NCI-H1436 treated with DMSO at 0.1 percent for 48 hours (cell line): ENCODE data around the gene NQO1.
"Not testable (repeated sequence)": the region's sequence is repeated elsewhere in the genome, so short reads cannot be mapped to it uniquely, and the experiment has no call there.

Experiments
- DNase-seq: peaks from one replicate; lab custom pipeline; 2025; lab: John Stamatoyannopoulos, UW

Gene NQO1

GRCh38 chr16:69741951-69742904, 15.9 kb upstream of the NQO1 start:
- DNase-seq: no peak

GRCh38 chr16:69741519-69741918, 15.2 kb upstream of the NQO1 start:
- no peak for DNase-seq

GRCh38 chr16:69732101-69732500, 5.7 kb upstream of the NQO1 start:
- DNase-seq: no peak

GRCh38 chr16:69731280-69731679, 4.9 kb upstream of the NQO1 start:
- DNase-seq: not testable (repeated sequence)

- not testable (repeated sequence) for DNase-seq
Measured at GRCh38 chr16:69729030-69729429, 2.7 kb upstream of the NQO1 start.

GRCh38 chr16:69727916-69728270, 1.5 kb upstream of the NQO1 start:
- DNase-seq: no peak

DNA sequence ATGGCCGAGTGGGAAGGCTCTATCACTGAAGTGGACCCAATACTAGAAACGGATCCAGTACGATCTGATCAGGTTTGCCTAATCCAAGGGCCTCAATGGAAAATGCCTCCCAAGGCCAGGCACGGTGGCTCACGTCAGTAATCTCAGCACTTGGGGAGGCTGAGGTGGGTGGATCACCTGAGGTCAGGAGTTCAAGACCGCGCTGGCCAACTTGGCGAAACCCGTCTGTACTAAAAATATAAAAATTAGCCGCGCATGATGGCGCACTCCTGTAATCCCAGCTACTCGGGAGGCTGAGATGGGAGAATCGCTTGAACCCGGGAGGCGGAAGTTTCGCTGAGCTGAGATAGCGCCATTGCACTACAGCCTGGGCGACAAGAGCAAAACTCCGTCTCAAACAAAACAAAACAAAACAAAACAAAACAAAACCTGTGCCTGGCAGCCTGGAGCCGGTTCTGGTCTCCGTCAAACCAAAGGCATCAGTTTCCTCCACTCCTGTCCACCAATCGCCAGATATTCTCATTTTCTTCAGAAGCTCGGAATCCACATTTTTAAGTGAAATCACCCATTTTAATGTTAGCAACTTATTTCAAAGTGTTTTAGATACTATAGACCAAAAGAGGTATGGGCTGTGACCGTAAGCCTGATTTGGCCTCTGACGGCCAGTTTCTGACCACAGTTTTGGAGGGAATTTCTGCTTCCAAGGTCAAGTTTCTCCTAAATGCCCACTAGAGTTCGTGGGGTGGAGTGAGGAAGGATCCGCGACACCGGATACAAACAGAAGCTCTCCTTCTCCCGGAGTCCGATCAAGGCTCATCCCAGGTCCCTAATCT, 664 bp downstream of the NQO1 start:
- no peak for DNase-seq

GRCh38 chr16:69724981-69725479, 1.3 kb downstream of the NQO1 start:
- DNase-seq: no peak

- no peak for DNase-seq
Measured at GRCh38 chr16:69724414-69724873, 1.9 kb downstream of the NQO1 start.

DNA sequence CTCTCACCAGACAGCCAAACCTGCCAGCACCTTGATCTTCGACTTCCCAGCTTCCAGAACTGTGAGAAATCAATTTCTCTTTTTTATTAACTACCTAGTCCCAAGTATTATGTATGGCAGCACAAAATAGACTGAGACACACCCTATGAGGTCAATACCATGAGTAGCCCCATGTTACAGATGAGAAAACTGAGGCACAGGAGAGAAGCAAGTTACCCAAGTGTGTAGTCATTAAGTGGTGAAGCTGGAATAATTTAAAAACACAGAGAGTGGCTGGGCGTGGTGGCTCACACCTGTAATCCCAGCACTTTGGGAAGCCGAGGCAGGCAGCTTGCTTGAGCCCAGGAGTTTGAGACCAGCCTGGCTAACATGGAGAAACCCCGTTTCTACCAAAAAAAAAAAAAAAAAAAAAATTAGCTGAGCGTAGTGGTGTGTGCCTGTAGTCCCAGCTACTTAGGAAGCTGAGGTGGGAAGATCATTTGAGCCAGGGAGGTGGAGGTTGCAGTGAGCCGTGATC, 4.9 kb downstream of the NQO1 start:
- DNase-seq: no peak

- DNase-seq: no peak
Measured at GRCh38 chr16:69720822-69721430, 5.4 kb downstream of the NQO1 start.

DNA sequence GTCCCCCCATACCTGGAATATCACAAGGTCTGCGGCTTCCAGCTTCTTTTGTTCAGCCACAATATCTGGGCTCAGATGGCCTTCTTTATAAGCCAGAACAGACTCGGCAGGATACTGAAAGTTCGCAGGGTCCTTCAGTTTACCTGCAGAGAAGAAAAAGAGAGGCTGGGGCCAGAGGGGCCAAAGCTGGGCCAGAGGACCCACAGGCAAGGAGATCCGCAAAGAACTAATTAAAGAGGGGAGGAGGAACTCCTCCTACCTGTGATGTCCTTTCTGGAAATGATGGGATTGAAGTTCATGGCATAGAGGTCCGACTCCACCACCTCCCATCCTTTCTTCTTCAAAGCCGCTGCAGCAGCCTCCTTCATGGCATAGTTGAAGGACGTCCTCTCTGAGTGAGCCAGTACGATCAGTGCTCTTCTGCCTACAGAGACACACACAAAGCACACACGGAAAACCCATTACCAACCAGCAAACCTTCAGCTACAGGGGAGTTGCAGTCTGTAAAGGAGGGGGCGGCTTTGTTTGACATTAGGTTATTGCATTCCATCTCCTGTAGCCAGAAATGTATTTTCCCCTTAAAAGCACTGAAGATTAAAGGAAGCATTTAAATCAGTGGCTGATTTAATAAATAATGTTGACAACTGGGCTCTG, 8.1 kb downstream of the NQO1 start:
- DNase-seq: no peak

GRCh38 chr16:69717066-69717465, 9.3 kb downstream of the NQO1 start:
- DNase-seq: no peak

DNA sequence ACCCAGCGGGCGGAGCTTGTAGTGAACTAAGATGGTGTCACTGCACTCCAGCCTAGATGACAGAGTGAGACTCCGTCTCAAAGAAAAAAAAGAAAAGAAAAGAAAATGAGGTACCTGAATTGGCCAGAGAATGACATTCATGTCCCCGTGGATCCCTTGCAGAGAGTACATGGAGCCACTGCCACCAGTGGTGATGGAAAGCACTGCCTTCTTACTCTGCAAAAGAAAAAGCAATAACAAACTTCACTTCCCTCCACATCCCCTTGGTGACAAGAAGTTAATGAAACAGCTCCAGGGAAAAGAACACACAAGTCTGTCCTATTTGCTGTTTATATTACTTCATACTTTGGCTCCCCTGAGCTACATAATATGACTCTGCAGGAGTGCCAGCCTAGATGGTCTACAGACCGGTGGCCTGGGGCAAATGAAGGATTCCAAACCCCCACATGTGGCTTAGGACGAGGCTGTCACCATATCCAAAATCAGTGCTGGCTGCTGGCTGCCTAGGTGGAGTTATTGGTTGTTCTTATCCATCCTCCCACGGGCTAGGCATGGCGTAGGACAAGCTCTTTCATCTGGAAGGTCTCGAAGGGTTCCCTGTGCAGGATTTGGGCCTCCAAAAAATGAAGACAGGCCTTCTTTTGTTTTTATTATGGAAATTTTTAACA, 13.3 kb downstream of the NQO1 start:
- no peak for DNase-seq

- no peak for DNase-seq
Measured at GRCh38 chr16:69712277-69712676, 14.1 kb downstream of the NQO1 start.

GRCh38 chr16:69711115-69711740, 15.1 kb downstream of the NQO1 start:
- no peak for DNase-seq

DNA sequence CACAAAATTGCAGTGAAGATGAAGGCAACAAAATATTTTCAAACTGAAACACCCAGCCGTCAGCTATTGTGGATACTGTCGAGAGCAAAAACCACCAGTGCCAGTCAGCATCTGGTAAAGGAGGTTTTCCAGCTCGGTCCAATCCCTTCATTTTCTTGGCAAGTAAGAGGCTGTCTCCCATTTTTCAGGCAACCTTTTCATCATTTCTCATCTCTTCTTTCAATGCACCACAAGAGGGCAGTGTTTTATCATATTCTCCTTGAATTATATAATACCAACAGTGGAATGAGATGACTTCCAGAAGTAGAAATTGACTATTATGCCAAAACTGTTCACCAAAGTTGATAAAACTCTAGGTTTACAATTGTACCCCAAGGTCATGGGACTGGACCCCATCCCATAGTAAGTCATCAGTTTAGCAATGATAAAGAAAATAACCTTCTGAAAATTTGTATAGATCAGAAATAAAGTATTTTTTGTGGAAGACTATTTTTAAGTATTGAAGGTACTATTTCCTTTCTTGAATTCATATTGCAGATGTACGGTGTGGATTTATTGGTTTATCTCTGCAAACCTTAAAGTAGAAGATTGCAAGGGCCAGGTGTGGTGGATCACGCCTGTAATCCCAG, 16.8 kb downstream of the NQO1 start:
- peak; percentile 64 for DNase-seq

DNA sequence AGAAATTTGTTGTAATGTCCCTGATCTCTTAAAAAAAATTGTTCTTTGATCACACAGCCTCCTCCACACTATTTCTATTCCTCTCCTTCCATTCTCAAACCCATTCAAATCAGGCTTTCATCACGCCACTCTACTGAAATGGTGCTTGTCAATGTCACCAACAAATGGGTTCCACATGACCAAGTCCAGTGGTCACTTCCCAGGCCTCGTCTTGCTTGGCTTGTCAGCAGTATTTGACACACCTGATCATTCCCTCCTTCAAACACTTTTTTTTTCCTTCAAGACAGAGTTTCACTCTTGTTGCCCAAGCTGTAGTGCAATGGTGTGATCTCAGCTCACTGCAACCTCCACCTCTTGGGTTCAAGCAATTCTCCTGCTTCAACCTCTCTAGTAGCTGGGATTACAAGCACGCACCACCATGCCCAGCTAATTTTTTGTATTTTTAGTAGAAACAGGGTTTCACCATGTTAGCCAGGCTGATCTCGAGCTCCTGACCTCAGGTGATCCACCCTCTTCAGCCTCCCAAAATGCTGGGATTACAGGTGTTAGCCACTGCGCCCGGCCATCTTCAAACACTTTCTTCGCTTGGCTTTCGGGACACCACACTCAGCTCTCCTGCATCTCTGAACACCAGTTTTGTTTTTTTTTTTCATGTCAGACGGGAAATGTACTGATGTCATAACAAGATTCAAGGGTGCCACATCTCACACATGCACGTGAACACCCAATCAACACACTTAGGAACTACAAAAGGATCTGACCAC, 18.3 kb downstream of the NQO1 start:
- DNase-seq: no peak

DNA sequence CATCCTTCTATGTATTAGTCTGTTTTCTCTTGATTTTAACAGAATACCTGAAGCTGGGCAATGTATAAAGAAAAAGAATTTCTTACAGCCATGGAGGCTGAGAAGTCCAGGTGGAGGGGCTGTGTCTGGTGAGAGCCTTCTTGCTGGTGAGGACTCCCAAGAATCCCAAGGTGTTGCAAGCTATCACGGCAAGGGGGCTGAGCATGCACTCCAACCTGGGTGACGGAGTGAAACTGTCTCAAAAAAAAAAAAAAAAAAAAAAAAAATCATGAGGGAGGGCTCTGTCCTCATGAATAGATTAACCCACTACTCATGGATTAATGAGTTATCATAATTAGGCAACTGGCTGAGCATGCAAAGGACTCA, 19.4 kb downstream of the NQO1 start:
- no peak for DNase-seq
